ENCODE results near the gene GCH1. TPM values are rescaled to one million over a fixed set of nuclear protein-coding genes. Genes with fewer than 3 reads are reported as not detected.
"Not testable (repeated sequence)": the region's sequence is repeated elsewhere in the genome, so short reads cannot be mapped to it uniquely, and the experiment has no call there.

Gene GCH1
- total RNA-seq, 2 experiments from 2014 or later: 68.7 to 70.3 TPM

- Mint-ChIP-seq H3K4me1 (peaks cover 47% of the 10 kb centered on the region), H3K36me3 (ENCODE audit: low read depth) (peaks cover 36% of the 10 kb centered on the region), H3K9me3 (no peaks in the 10 kb centered on the region), H3K27ac (no peak overlapping the region), H3K4me3 (peak overlapping the region; percentile 85), H3K27me3 (no peaks in the 10 kb centered on the region)
- ChIA-PET POLR2A (interaction anchor here (0.7 to 5.6 kb wide), 5 partner anchors 12 to 152 kb away, joined by 3 to 46 read pairs (median 7); partner anchors contain the start of genes MAPK1IP1L, SOCS4 and WDHD1), CTCF (interaction anchor here (0.8 to 1.0 kb wide), 2 partner anchors 12 to 18 kb away, joined by 3 to 4 read pairs; no protein-coding TSS in a partner anchor)
- DNase-seq: no peak
Measured at GRCh38 chr14:54899573-54899972, 3.1 kb downstream of the GCH1 start.

- ChIA-PET CTCF (interaction anchor here (1.0 to 1.3 kb wide), 2 partner anchors 16 to 92 kb away, joined by 3 read pairs; no protein-coding TSS in a partner anchor), POLR2A (interaction anchor here (1.1 to 2.7 kb wide), 4 partner anchors 10 to 154 kb away, joined by 3 to 9 read pairs (median 6); partner anchors contain the start of genes MAPK1IP1L, SOCS4 and WDHD1)
- not testable (repeated sequence) for H3K27me3 Mint-ChIP-seq, H3K4me3 Mint-ChIP-seq, H3K9me3 Mint-ChIP-seq, DNase-seq, H3K27ac Mint-ChIP-seq
- Mint-ChIP-seq H3K36me3 (ENCODE audit: low read depth) (peaks cover 41% of the 10 kb centered on the region), H3K4me1 (peaks cover 50% of the 10 kb centered on the region)
Measured at GRCh38 chr14:54897809-54898555, 4.6 kb downstream of the GCH1 start.

- CTCF ChIA-PET: interaction anchor here (1.0 kb wide), 1 partner anchor 14 kb away, joined by 7 read pairs; no protein-coding TSS in a partner anchor
- no peaks in the 10 kb centered on the region for H3K9me3 Mint-ChIP-seq
- peaks cover 37% of the 10 kb centered on the region for H3K36me3 Mint-ChIP-seq (ENCODE audit: low read depth)
Measured at GRCh38 chr14:54895683-54896082, 6.9 kb downstream of the GCH1 start.

GRCh38 chr14:54894995-54895394 is 7.6 kb downstream of the GCH1 start:
- POLR2A ChIA-PET: interaction anchor here (0.9 kb wide), 1 partner anchor 9 kb away, joined by 3 read pairs; no protein-coding TSS in a partner anchor
- CTCF ChIA-PET: interaction anchor here (0.6 to 1.8 kb wide), 3 partner anchors 8 to 31 kb away, joined by 3 to 7 read pairs (median 4); partner anchors contain the start of gene GCH1
- Mint-ChIP-seq H3K27me3 (no peaks in the 10 kb centered on the region), H3K36me3 (ENCODE audit: low read depth) (peaks cover 33% of the 10 kb centered on the region), H3K4me3 (no peak overlapping the region), H3K4me1 (peaks cover 52% of the 10 kb centered on the region), H3K9me3 (no peaks in the 10 kb centered on the region), H3K27ac (no peak overlapping the region)
- DNase-seq: no peak

More at GRCh38 chr14:54895683-54896082, 6.9 kb downstream of the GCH1 start:
- H3K27ac Mint-ChIP-seq: no peak overlapping the region
- H3K4me3 Mint-ChIP-seq: no peak overlapping the region
- H3K27me3 Mint-ChIP-seq: no peaks in the 10 kb centered on the region
- POLR2A ChIA-PET: interaction anchor here (0.9 kb wide), 1 partner anchor 10 kb away, joined by 3 read pairs; no protein-coding TSS in a partner anchor
- peaks cover 56% of the 10 kb centered on the region for H3K4me1 Mint-ChIP-seq
- DNase-seq: no peak

GRCh38 chr14:54893151-54893760 is 9.4 kb downstream of the GCH1 start:
- peaks cover 53% of the 10 kb centered on the region for H3K4me1 Mint-ChIP-seq
- no peak overlapping the region for H3K27ac Mint-ChIP-seq
- POLR2A ChIA-PET: interaction anchor here (2.1 kb wide), 1 partner anchor 10 kb away, joined by 7 read pairs; the partner anchor contains the start of gene GCH1
- DNase-seq: no peak
- H3K36me3 Mint-ChIP-seq (ENCODE audit: low read depth): peaks cover 27% of the 10 kb centered on the region
- no peak overlapping the region for H3K4me3 Mint-ChIP-seq
- H3K27me3 Mint-ChIP-seq: no peaks in the 10 kb centered on the region
- H3K9me3 Mint-ChIP-seq: no peaks in the 10 kb centered on the region
- CTCF ChIA-PET: interaction anchor here (0.8 to 1.8 kb wide), 2 partner anchors 10 kb away, joined by 4 to 5 read pairs; partner anchors contain the start of gene GCH1

GRCh38 chr14:54891471-54892245 is 11.0 kb downstream of the GCH1 start:
- Mint-ChIP-seq H3K27ac (no peak overlapping the region), H3K27me3 (no peaks in the 10 kb centered on the region), H3K4me1 (peaks cover 55% of the 10 kb centered on the region), H3K36me3 (ENCODE audit: low read depth) (peaks cover 19% of the 10 kb centered on the region), H3K9me3 (no peaks in the 10 kb centered on the region), H3K4me3 (no peak overlapping the region)
- no peak for DNase-seq
- ChIA-PET CTCF (no interaction called here), POLR2A (interaction anchor here (0.6 to 1.3 kb wide), 4 partner anchors 9 to 1573 kb away, joined by 3 to 4 read pairs (median 3); no protein-coding TSS in a partner anchor)

- Mint-ChIP-seq H3K4me1 (peaks cover 53% of the 10 kb centered on the region), H3K36me3 (ENCODE audit: low read depth) (peaks cover 20% of the 10 kb centered on the region), H3K27me3 (no peaks in the 10 kb centered on the region), H3K9me3 (no peaks in the 10 kb centered on the region), H3K27ac (no peak overlapping the region), H3K4me3 (no peak overlapping the region)
- ChIA-PET CTCF (interaction anchor here (3.3 kb wide), 1 partner anchor 12 kb away, joined by 15 read pairs; the partner anchor contains the start of gene GCH1), POLR2A (interaction anchor here (1.2 to 1.6 kb wide), 4 partner anchors 9 to 22 kb away, joined by 3 to 7 read pairs (median 4); no protein-coding TSS in a partner anchor)
- no peak for DNase-seq
Measured at GRCh38 chr14:54890788-54891187, 11.8 kb downstream of the GCH1 start.

GRCh38 chr14:54889919-54890318 is 12.7 kb downstream of the GCH1 start:
- Mint-ChIP-seq H3K36me3 (ENCODE audit: low read depth) (peaks cover 16% of the 10 kb centered on the region), H3K27ac (peak overlapping the region; percentile 50), H3K4me3 (no peak overlapping the region), H3K9me3 (no peaks in the 10 kb centered on the region), H3K27me3 (no peaks in the 10 kb centered on the region), H3K4me1 (peaks cover 49% of the 10 kb centered on the region)
- POLR2A ChIA-PET: interaction anchor here (1.6 kb wide), 1 partner anchor 9 kb away, joined by 7 read pairs; no protein-coding TSS in a partner anchor
- CTCF ChIA-PET: interaction anchor here (3.3 kb wide), 1 partner anchor 13 kb away, joined by 15 read pairs; the partner anchor contains the start of gene GCH1
- no peak for DNase-seq

GRCh38 chr14:54882521-54882920 is 20.1 kb downstream of the GCH1 start:
- peak overlapping the region; percentile 96 for H3K27ac Mint-ChIP-seq
- H3K9me3 Mint-ChIP-seq: no peaks in the 10 kb centered on the region
- peaks cover 45% of the 10 kb centered on the region for H3K4me1 Mint-ChIP-seq
- no peak for DNase-seq
- H3K27me3 Mint-ChIP-seq: no peaks in the 10 kb centered on the region
- ChIA-PET CTCF (interaction anchor here (1.2 to 1.7 kb wide), 2 partner anchors 18 to 388 kb away, joined by 3 to 5 read pairs; partner anchors contain the start of gene FBXO34), POLR2A (interaction anchor here (1.0 to 2.1 kb wide), 5 partner anchors 9 to 485 kb away, joined by 3 to 46 read pairs (median 5); partner anchors contain the start of genes CDKN3, GCH1, SOCS4 and WDHD1)
- peak overlapping the region; percentile 76 for H3K4me3 Mint-ChIP-seq
- peaks cover 22% of the 10 kb centered on the region for H3K36me3 Mint-ChIP-seq (ENCODE audit: low read depth)

- CTCF ChIA-PET: interaction anchor here (0.5 to 1.8 kb wide), 10 partner anchors 13 to 391 kb away, joined by 3 to 21 read pairs (median 3); partner anchors contain the start of genes FBXO34, GCH1, SAMD4A and SOCS4
- H3K27me3 Mint-ChIP-seq: no peaks in the 10 kb centered on the region
- peaks cover 26% of the 10 kb centered on the region for H3K36me3 Mint-ChIP-seq (ENCODE audit: low read depth)
- H3K9me3 Mint-ChIP-seq: no peaks in the 10 kb centered on the region
- H3K27ac Mint-ChIP-seq: peak overlapping the region; percentile 96
- peak overlapping the region; percentile 76 for H3K4me3 Mint-ChIP-seq
- DNase-seq: peak; percentile 44
- POLR2A ChIA-PET: interaction anchor here (1.0 to 2.1 kb wide), 12 partner anchors 8 to 485 kb away, joined by 3 to 46 read pairs (median 4); partner anchors contain the start of genes CDKN3, GCH1, MAPK1IP1L and SOCS4
- H3K4me1 Mint-ChIP-seq: peaks cover 46% of the 10 kb centered on the region
Measured at GRCh38 chr14:54881761-54882401, 20.7 kb downstream of the GCH1 start.

- peaks cover 44% of the 10 kb centered on the region for H3K4me1 Mint-ChIP-seq
Measured at GRCh38 chr14:54881235-54881760, 21.3 kb downstream of the GCH1 start.

More at GRCh38 chr14:54881235-54881760, 21.3 kb downstream of the GCH1 start:
- Mint-ChIP-seq H3K27ac (peak overlapping the region; percentile 96), H3K36me3 (ENCODE audit: low read depth) (peaks cover 27% of the 10 kb centered on the region), H3K27me3 (no peaks in the 10 kb centered on the region), H3K4me3 (peak overlapping the region; percentile 76), H3K9me3 (no peaks in the 10 kb centered on the region)
- peak; percentile 40 for DNase-seq
- ChIA-PET POLR2A (interaction anchor here (0.8 to 2.1 kb wide), 13 partner anchors 9 to 170 kb away, joined by 3 to 46 read pairs (median 4); partner anchors contain the start of genes GCH1, MAPK1IP1L, SOCS4 and WDHD1), CTCF (interaction anchor here (0.6 to 1.8 kb wide), 9 partner anchors 14 to 389 kb away, joined by 3 to 21 read pairs (median 3); partner anchors contain the start of genes FBXO34, GCH1, SAMD4A and SOCS4)
